Measurements from ENCODE around the gene KLRK1.
"Not testable (repeated sequence)": the region's sequence is repeated elsewhere in the genome, so short reads cannot be mapped to it uniquely, and the experiment has no call there.

- TF ChIP-seq CTCF (conservative IDR thresholded peaks at IDR 0.05; ENCODE audit: low read depth, low read length); EZH2 (IDR thresholded peaks at IDR 0.05; ENCODE audit: low read length, unreplicated experiment); EZH2phosphoT487 (IDR thresholded peaks at IDR 0.05; ENCODE audit: borderline replicate concordance, low read length): not testable (repeated sequence)
These were observed 2.3 kb downstream of the KLRK1 start for GRCh38 chr12:10387498-10387897.

Data from PC-3 (cell line).